ENCODE results near the gene FAM163B.

Gene FAM163B

GRCh38 chr9:133649194-133649593 is 40.0 kb upstream of the FAM163B start:
- Histone ChIP-seq H3K36me3 (ENCODE audit: insufficient read depth, low read length) (no peaks in the 10 kb centered on the region), H3K9me3 (ENCODE audit: low read depth, low read length) (no peaks in the 10 kb centered on the region), H3K4me3 (no peak overlapping the region), H3K27ac (no peak overlapping the region), H3K9ac (ENCODE audit: insufficient read length) (no peak overlapping the region)
- TF ChIP-seq EZH2 (IDR thresholded peaks at IDR 0.05), result no peak
- TF ChIP-seq FOXP2 (optimal IDR thresholded peaks at IDR 0.05; ENCODE audit: control extremely low read depth, extremely low read length, insufficient read depth), result no peak
- no peak for TF ChIP-seq POLR2AphosphoS5 (IDR thresholded peaks at IDR 0.05; ENCODE audit: borderline replicate concordance, low read depth, low read length)
- DNase-seq (ENCODE audit: low read depth, low spot score), result no peak

- H3K27ac ChIP-seq, result no peak overlapping the region
Observed at GRCh38 chr9:133647765-133648469, 38.7 kb upstream of the FAM163B start.

DNA sequence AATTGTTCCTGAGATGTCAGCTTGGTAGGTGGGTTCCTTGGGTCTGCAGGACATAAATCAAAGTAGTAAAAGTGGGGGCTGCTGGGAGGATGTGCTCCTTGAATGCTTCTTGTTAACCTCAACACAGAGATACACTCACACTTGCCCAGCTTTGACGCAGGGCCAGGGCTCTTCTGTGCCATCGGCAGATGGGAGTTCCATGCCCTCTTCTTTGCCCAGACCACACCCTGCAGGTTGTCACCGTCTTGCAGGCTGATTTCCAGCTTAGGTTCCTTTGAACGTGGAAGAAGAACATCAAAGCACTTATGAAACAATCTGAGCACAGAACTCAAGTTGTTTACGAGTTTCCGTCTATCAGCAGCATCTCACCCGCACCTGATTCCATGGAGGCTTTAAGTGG is 38.0 kb upstream of the FAM163B start:
- DNase-seq (ENCODE audit: low read depth, low spot score), result no peak
- Histone ChIP-seq H3K9ac (ENCODE audit: insufficient read length) (no peak overlapping the region), H3K9me3 (ENCODE audit: low read depth, low read length) (no peaks in the 10 kb centered on the region), H3K27ac (no peak overlapping the region), H3K4me3 (no peak overlapping the region), H3K36me3 (ENCODE audit: insufficient read depth, low read length) (no peaks in the 10 kb centered on the region)
- TF ChIP-seq EZH2 (IDR thresholded peaks at IDR 0.05) (no peak), FOXP2 (optimal IDR thresholded peaks at IDR 0.05; ENCODE audit: control extremely low read depth, extremely low read length, insufficient read depth) (no peak), POLR2AphosphoS5 (IDR thresholded peaks at IDR 0.05; ENCODE audit: borderline replicate concordance, low read depth, low read length) (no peak)

More at GRCh38 chr9:133647765-133648469, 38.7 kb upstream of the FAM163B start:
- Histone ChIP-seq H3K36me3 (ENCODE audit: insufficient read depth, low read length) (no peaks in the 10 kb centered on the region), H3K9me3 (ENCODE audit: low read depth, low read length) (no peaks in the 10 kb centered on the region), H3K9ac (ENCODE audit: insufficient read length) (no peak overlapping the region), H3K4me3 (no peak overlapping the region)
- TF ChIP-seq POLR2AphosphoS5 (IDR thresholded peaks at IDR 0.05; ENCODE audit: borderline replicate concordance, low read depth, low read length) (no peak), FOXP2 (optimal IDR thresholded peaks at IDR 0.05; ENCODE audit: control extremely low read depth, extremely low read length, insufficient read depth) (no peak), EZH2 (IDR thresholded peaks at IDR 0.05) (no peak)
- no peak for DNase-seq (ENCODE audit: low read depth, low spot score)

GRCh38 chr9:133645021-133645765 is 36.0 kb upstream of the FAM163B start:
- DNase-seq (ENCODE audit: low read depth, low spot score), result no peak
- TF ChIP-seq EZH2 (IDR thresholded peaks at IDR 0.05), result no peak
- no peak for TF ChIP-seq FOXP2 (optimal IDR thresholded peaks at IDR 0.05; ENCODE audit: control extremely low read depth, extremely low read length, insufficient read depth)
- no peak for TF ChIP-seq POLR2AphosphoS5 (IDR thresholded peaks at IDR 0.05; ENCODE audit: borderline replicate concordance, low read depth, low read length)

DNA sequence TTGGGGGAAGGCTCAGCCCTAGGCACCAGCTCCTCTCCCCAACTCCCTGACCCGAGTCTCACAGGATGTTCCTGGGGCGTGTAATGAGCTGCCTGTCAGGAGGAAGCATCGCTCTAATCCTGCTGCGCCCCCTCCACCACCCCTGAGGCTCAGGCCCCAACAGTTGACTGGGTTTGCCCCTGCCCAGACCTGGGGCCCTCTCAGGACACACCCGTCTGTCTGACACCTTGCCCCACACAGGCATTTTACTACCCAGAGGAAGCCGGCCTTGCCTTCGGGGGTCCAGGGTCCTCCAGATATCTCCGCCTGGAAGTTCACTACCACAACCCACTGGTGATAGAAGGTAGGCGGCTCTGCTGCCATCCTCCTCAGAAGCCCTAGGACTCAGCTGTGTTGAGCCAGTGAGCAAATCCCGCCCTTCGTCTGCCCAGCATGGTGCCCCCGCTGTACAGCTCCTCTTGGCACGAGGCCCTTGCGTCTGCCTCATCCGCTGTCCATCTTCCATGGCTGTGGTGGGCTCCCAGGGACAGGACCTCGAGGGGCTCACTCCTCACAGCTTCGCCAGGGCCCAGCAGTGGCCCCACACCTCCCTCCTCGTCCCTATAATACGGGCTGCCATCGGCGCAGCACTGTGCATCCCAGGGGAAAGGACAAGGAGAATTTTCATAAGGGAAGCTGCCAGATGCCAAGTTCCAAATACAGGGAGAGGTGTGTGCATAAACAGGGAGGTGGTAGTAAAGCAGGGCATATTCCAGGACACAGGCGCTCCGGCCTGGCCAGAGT is 35.0 kb upstream of the FAM163B start:
- no peak overlapping the region for H3K27ac ChIP-seq
- H3K9me3 ChIP-seq (ENCODE audit: low read depth, low read length), result no peaks in the 10 kb centered on the region
- TF ChIP-seq POLR2AphosphoS5 (IDR thresholded peaks at IDR 0.05; ENCODE audit: borderline replicate concordance, low read depth, low read length) (no peak), FOXP2 (optimal IDR thresholded peaks at IDR 0.05; ENCODE audit: control extremely low read depth, extremely low read length, insufficient read depth) (no peak), EZH2 (IDR thresholded peaks at IDR 0.05) (no peak)

More at GRCh38 chr9:133645021-133645765, 36.0 kb upstream of the FAM163B start:
- no peak overlapping the region for H3K27ac ChIP-seq
- no peak overlapping the region for H3K9ac ChIP-seq (ENCODE audit: insufficient read length)
- no peaks in the 10 kb centered on the region for H3K36me3 ChIP-seq (ENCODE audit: insufficient read depth, low read length)
- H3K4me3 ChIP-seq, result no peak overlapping the region
- H3K9me3 ChIP-seq (ENCODE audit: low read depth, low read length), result no peaks in the 10 kb centered on the region

DNA sequence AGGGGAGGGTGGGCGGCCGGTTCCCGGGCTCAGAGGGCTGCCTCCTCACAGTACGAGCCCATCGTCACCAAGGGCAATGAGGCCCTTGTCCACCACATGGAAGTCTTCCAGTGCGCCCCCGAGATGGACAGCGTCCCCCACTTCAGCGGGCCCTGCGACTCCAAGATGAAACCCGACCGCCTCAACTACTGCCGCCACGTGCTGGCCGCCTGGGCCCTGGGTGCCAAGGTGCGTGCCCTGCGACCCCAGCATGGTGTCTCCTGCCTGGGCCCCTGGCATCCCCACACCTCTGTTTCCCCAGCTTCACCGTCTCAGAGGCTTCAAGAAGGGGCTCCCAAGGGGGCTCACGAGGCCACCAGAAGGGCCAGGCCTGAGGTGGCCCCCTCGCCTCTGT is 34.2 kb upstream of the FAM163B start:
- Histone ChIP-seq H3K9me3 (ENCODE audit: low read depth, low read length) (no peaks in the 10 kb centered on the region), H3K4me3 (no peak overlapping the region), H3K27ac (no peak overlapping the region), H3K9ac (ENCODE audit: insufficient read length) (no peak overlapping the region), H3K36me3 (ENCODE audit: insufficient read depth, low read length) (no peaks in the 10 kb centered on the region)
- no peak for DNase-seq (ENCODE audit: low read depth, low spot score)
- no peak for TF ChIP-seq POLR2AphosphoS5 (IDR thresholded peaks at IDR 0.05; ENCODE audit: borderline replicate concordance, low read depth, low read length)
- no peak for TF ChIP-seq FOXP2 (optimal IDR thresholded peaks at IDR 0.05; ENCODE audit: control extremely low read depth, extremely low read length, insufficient read depth)
- no peak for TF ChIP-seq EZH2 (IDR thresholded peaks at IDR 0.05)

More for the DNA sequence above, 35.0 kb upstream of the FAM163B start:
- Histone ChIP-seq H3K36me3 (ENCODE audit: insufficient read depth, low read length) (no peaks in the 10 kb centered on the region), H3K9ac (ENCODE audit: insufficient read length) (no peak overlapping the region), H3K4me3 (no peak overlapping the region)
- no peak for DNase-seq (ENCODE audit: low read depth, low spot score)

GRCh38 chr9:133642708-133643361 is 33.6 kb upstream of the FAM163B start:
- DNase-seq (ENCODE audit: low read depth, low spot score), result no peak
- H3K9ac ChIP-seq (ENCODE audit: insufficient read length), result no peak overlapping the region
- H3K9me3 ChIP-seq (ENCODE audit: low read depth, low read length), result no peaks in the 10 kb centered on the region
- no peaks in the 10 kb centered on the region for H3K36me3 ChIP-seq (ENCODE audit: insufficient read depth, low read length)
- no peak for TF ChIP-seq EZH2 (IDR thresholded peaks at IDR 0.05)
- TF ChIP-seq POLR2AphosphoS5 (IDR thresholded peaks at IDR 0.05; ENCODE audit: borderline replicate concordance, low read depth, low read length), result no peak
- no peak for TF ChIP-seq FOXP2 (optimal IDR thresholded peaks at IDR 0.05; ENCODE audit: control extremely low read depth, extremely low read length, insufficient read depth)
- H3K4me3 ChIP-seq, result no peak overlapping the region
- H3K27ac ChIP-seq, result no peak overlapping the region

Data from SK-N-MC (cell line).